Omental fat pad (tissue), 4 donors: Measurements from ENCODE around the gene TPBGL. TPM values are rescaled to one million over a fixed set of nuclear protein-coding genes. Genes with fewer than 3 reads are reported as not detected.

Source experiments
- ATAC-seq: fragments of 150-250 bp; one replicate; pipeline ENCODE4 v1.9.1; 2016; ENCODE audit warnings: mild to moderate bottlenecking, moderate library complexity; ENCODE audit not compliant: low FRiP score
- DNase-seq: peaks from one replicate; pipeline ENCODE4 v3.0.0-alpha.2; 2019; ENCODE audit warnings: low spot score
- CTCF ChIP-seq, 3 donors: fragments of 450-650 bp; IDR thresholded peaks; one replicate each; pipeline ENCODE4 v1.5.1; 2016 to 2017; ENCODE audit warnings: antibody characterized with exemption in 3 of 3, mild to moderate bottlenecking in 3 of 3, moderate library complexity in 2 of 3
- total RNA-seq, 4 donors: library from RNA; depleted of rRNA; stranded (reverse); fragments of >200 nt; gene quantifications; one replicate each; pipeline ENCODE4 v1.1.0, GENCODE V29; 2016

The TPBGL gene
- total RNA-seq, 4 donors from 2014 or later, result 0.19 to 0.48 TPM; not detected in 2

- no peak for DNase-seq
- TF ChIP-seq CTCF (IDR thresholded peaks at IDR 0.05), result no peak
- no peak for ATAC-seq
Observed at GRCh38 chr11:75245356-75246005, 4.9 kb downstream of the TPBGL start.

- ATAC-seq (no peak), DNase-seq (no peak)
- no peak for TF ChIP-seq CTCF (IDR thresholded peaks at IDR 0.05)
Observed at GRCh38 chr11:75246006-75246670, 5.6 kb downstream of the TPBGL start.

- DNase-seq (no peak), ATAC-seq (no peak)
- no peak for TF ChIP-seq CTCF (IDR thresholded peaks at IDR 0.05)
Observed at GRCh38 chr11:75246671-75247350, 6.2 kb downstream of the TPBGL start.

GRCh38 chr11:75248924-75249256 is 8.3 kb downstream of the TPBGL start:
- DNase-seq, result no peak
- ATAC-seq, result no peak
- no peak for TF ChIP-seq CTCF (IDR thresholded peaks at IDR 0.05)

GRCh38 chr11:75249704-75250103 is 9.1 kb downstream of the TPBGL start:
- DNase-seq (no peak), ATAC-seq (no peak)
- no peak for TF ChIP-seq CTCF (IDR thresholded peaks at IDR 0.05)

GRCh38 chr11:75254326-75254725 is 13.8 kb downstream of the TPBGL start:
- no peak for TF ChIP-seq CTCF (IDR thresholded peaks at IDR 0.05)
- DNase-seq, result no peak
- ATAC-seq, result no peak
